ENCODE results near the gene ZNF474.

The ZNF474 gene

GRCh38 chr5:122154910-122155309, 25.6 kb downstream of the ZNF474 start:
- DNase-seq: no peak

GRCh38 chr5:122155546-122155945, 26.2 kb downstream of the ZNF474 start:
- DNase-seq: no peak

GRCh38 chr5:122156724-122157325, 27.5 kb downstream of the ZNF474 start:
- DNase-seq: no peak

GRCh38 chr5:122162100-122162638, 32.8 kb downstream of the ZNF474 start:
- DNase-seq: no peak

- DNase-seq: no peak
Observed at GRCh38 chr5:122163121-122164069, 34.0 kb downstream of the ZNF474 start.

GRCh38 chr5:122164070-122164435, 34.7 kb downstream of the ZNF474 start:
- no peak for DNase-seq

- DNase-seq: no peak
Observed at GRCh38 chr5:122164831-122165558, 35.6 kb downstream of the ZNF474 start.

- DNase-seq: no peak
Observed at GRCh38 chr5:122165559-122166078, 36.3 kb downstream of the ZNF474 start.

GRCh38 chr5:122169350-122170103, 40.2 kb downstream of the ZNF474 start:
- DNase-seq: no peak

GRCh38 chr5:122170620-122171019, 41.3 kb downstream of the ZNF474 start:
- DNase-seq: no peak

GRCh38 chr5:122172207-122172606, 42.9 kb downstream of the ZNF474 start:
- no peak for DNase-seq

- DNase-seq: no peak
Observed at GRCh38 chr5:122173474-122174415, 44.4 kb downstream of the ZNF474 start.

- no peak for DNase-seq
Observed at GRCh38 chr5:122175091-122175490, 45.7 kb downstream of the ZNF474 start.

GRCh38 chr5:122175852-122176251, 46.5 kb downstream of the ZNF474 start:
- no peak for DNase-seq

GRCh38 chr5:122177161-122177560, 47.8 kb downstream of the ZNF474 start:
- DNase-seq: no peak

- DNase-seq: no peak
Observed at GRCh38 chr5:122179701-122180100, 50.4 kb downstream of the ZNF474 start.

GRCh38 chr5:122180146-122180712, 50.9 kb downstream of the ZNF474 start:
- no peak for DNase-seq

GRCh38 chr5:122180863-122181548, 51.7 kb downstream of the ZNF474 start:
- DNase-seq: no peak

GRCh38 chr5:122181863-122182262, 52.5 kb downstream of the ZNF474 start:
- DNase-seq: no peak

- DNase-seq: no peak
Observed at GRCh38 chr5:122182491-122182921, 53.2 kb downstream of the ZNF474 start.
